ENCODE data around the gene EIF4E2.

GRCh38 chr2:232524771-232525170, 25.7 kb upstream of the EIF4E2 start:
- TF ChIP-seq CTCF (IDR thresholded peaks at IDR 0.05; ENCODE audit: poor library complexity) (no peak), EZH2phosphoT487 (IDR thresholded peaks at IDR 0.05; ENCODE audit: low read depth, severe bottlenecking, unreplicated experiment) (no peak)

Measured in hepatocyte (in vitro differentiated cells).